Measurements from ENCODE around the gene TCEA3. TPM values are rescaled to one million over a fixed set of nuclear protein-coding genes. Genes with fewer than 3 reads are reported as not detected.
"Not testable (repeated sequence)": the region's sequence is repeated elsewhere in the genome, so short reads cannot be mapped to it uniquely, and the experiment has no call there.

The TCEA3 gene
- total RNA-seq, 2 experiments from 2014 or later, result 7.0 to 8.3 TPM

- H3K27ac Mint-ChIP-seq, result no peak overlapping the region
- TF ChIP-seq, protein P1, sequence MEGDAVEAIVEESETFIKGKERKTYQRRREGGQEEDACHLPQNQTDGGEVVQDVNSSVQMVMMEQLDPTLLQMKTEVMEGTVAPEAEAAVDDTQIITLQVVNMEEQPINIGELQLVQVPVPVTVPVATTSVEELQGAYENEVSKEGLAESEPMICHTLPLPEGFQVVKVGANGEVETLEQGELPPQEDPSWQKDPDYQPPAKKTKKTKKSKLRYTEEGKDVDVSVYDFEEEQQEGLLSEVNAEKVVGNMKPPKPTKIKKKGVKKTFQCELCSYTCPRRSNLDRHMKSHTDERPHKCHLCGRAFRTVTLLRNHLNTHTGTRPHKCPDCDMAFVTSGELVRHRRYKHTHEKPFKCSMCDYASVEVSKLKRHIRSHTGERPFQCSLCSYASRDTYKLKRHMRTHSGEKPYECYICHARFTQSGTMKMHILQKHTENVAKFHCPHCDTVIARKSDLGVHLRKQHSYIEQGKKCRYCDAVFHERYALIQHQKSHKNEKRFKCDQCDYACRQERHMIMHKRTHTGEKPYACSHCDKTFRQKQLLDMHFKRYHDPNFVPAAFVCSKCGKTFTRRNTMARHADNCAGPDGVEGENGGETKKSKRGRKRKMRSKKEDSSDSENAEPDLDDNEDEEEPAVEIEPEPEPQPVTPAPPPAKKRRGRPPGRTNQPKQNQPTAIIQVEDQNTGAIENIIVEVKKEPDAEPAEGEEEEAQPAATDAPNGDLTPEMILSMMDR (IDR thresholded peaks at IDR 0.05), result no peak
- ATAC-seq (no peak), DNase-seq (no peak)
- ChIA-PET POLR2A (no interaction called here), CTCF (no interaction called here)
- no peaks in the 10 kb centered on the region for H3K27me3 Mint-ChIP-seq
- H3K9me3 Mint-ChIP-seq, result no peaks in the 10 kb centered on the region
- H3K4me3 Mint-ChIP-seq, result no peak overlapping the region
- H3K36me3 Mint-ChIP-seq (ENCODE audit: low read depth), result peaks cover 2% of the 10 kb centered on the region
- no peaks in the 10 kb centered on the region for H3K4me1 Mint-ChIP-seq (ENCODE audit: low read depth)
- intact Hi-C loops (cut with micrococcal nuclease), result no loop called here
Measured at GRCh38 chr1:23383577-23384311, 40.8 kb downstream of the TCEA3 start.

GRCh38 chr1:23381233-23381885 lies 43.2 kb downstream of the TCEA3 start:
- H3K4me1 Mint-ChIP-seq (ENCODE audit: low read depth), result no peaks in the 10 kb centered on the region
- CTCF ChIA-PET, result interaction anchor here (2.0 kb wide), 1 partner anchor 23 kb away, joined by 8 read pairs; no protein-coding TSS in a partner anchor
- ATAC-seq, result no peak
- H3K36me3 Mint-ChIP-seq (ENCODE audit: low read depth), result peaks cover 2% of the 10 kb centered on the region
- POLR2A ChIA-PET, result interaction anchor here (0.7 to 1.5 kb wide), 3 partner anchors 13 to 117 kb away, joined by 3 to 4 read pairs (median 3); no protein-coding TSS in a partner anchor
- TF ChIP-seq, protein P1 (IDR thresholded peaks at IDR 0.05), result no peak
- intact Hi-C loops (cut with micrococcal nuclease), result no loop called here
- no peaks in the 10 kb centered on the region for H3K27me3 Mint-ChIP-seq
- DNase-seq, result no peak
- no peak overlapping the region for H3K27ac Mint-ChIP-seq
- H3K9me3 Mint-ChIP-seq, result no peaks in the 10 kb centered on the region
- H3K4me3 Mint-ChIP-seq, result no peak overlapping the region

- intact Hi-C loops (cut with micrococcal nuclease), result no loop called here
- ChIA-PET POLR2A (no interaction called here), CTCF (interaction anchor here (0.9 to 1.2 kb wide), 2 partner anchors 23 to 24 kb away, joined by 3 read pairs; no protein-coding TSS in a partner anchor)
- Mint-ChIP-seq H3K27me3 (no peaks in the 10 kb centered on the region), H3K9me3 (no peaks in the 10 kb centered on the region), H3K4me3 (no peak overlapping the region), H3K36me3 (ENCODE audit: low read depth) (peaks cover 2% of the 10 kb centered on the region), H3K27ac (no peak overlapping the region), H3K4me1 (ENCODE audit: low read depth) (no peaks in the 10 kb centered on the region)
- no peak for ATAC-seq
- TF ChIP-seq, protein P1 (IDR thresholded peaks at IDR 0.05), result no peak
- DNase-seq, result no peak
Measured at GRCh38 chr1:23380719-23381118, 43.8 kb downstream of the TCEA3 start.

DNA sequence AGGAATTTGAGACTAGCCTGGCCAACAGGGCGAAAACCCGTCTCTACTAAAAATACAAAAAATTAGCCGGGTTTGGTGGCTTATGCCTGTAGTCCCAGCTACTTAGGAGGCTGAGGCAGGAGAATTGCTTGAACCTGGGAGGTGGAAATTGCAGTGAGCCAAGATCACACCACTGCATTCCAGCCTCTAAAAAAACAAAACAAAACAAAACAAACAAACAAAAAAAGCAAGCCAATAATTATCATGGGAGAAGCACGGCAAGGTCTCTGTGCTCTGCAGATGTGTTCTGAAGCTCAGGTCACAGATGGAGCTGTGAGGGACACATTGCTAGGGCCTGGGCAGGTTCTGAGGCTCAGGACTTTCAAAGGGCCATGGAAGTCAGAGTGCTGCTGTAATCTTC lies 44.3 kb downstream of the TCEA3 start:
- H3K4me1 Mint-ChIP-seq (ENCODE audit: low read depth); POLR2A ChIA-PET; H3K27me3 Mint-ChIP-seq; H3K36me3 Mint-ChIP-seq (ENCODE audit: low read depth); DNase-seq; intact Hi-C loops (cut with micrococcal nuclease); H3K9me3 Mint-ChIP-seq; ATAC-seq; H3K27ac Mint-ChIP-seq; H3K4me3 Mint-ChIP-seq: not testable (repeated sequence)
- CTCF ChIA-PET, result interaction anchor here (0.9 to 1.2 kb wide), 2 partner anchors 23 to 24 kb away, joined by 3 read pairs; no protein-coding TSS in a partner anchor

GRCh38 chr1:23376890-23377811 lies 47.4 kb downstream of the TCEA3 start:
- H3K9me3 Mint-ChIP-seq, result no peaks in the 10 kb centered on the region
- TF ChIP-seq, protein P1 (IDR thresholded peaks at IDR 0.05), result no peak
- H3K4me1 Mint-ChIP-seq (ENCODE audit: low read depth), result no peaks in the 10 kb centered on the region
- POLR2A ChIA-PET, result no interaction called here
- intact Hi-C loops (cut with micrococcal nuclease), result no loop called here
- H3K36me3 Mint-ChIP-seq (ENCODE audit: low read depth), result peaks cover 1% of the 10 kb centered on the region
- no peak overlapping the region for H3K27ac Mint-ChIP-seq
- no peak overlapping the region for H3K4me3 Mint-ChIP-seq
- CTCF ChIA-PET, result interaction anchor here (2.2 kb wide), 1 partner anchor 26 kb away, joined by 8 read pairs; no protein-coding TSS in a partner anchor
- ATAC-seq (no peak), DNase-seq (no peak)
- no peaks in the 10 kb centered on the region for H3K27me3 Mint-ChIP-seq

GRCh38 chr1:23374079-23374735 lies 50.3 kb downstream of the TCEA3 start:
- intact Hi-C loops (cut with micrococcal nuclease); H3K27me3 Mint-ChIP-seq; DNase-seq; POLR2A ChIA-PET; H3K4me1 Mint-ChIP-seq (ENCODE audit: low read depth); H3K27ac Mint-ChIP-seq; ATAC-seq; H3K9me3 Mint-ChIP-seq; H3K4me3 Mint-ChIP-seq; H3K36me3 Mint-ChIP-seq (ENCODE audit: low read depth): not testable (repeated sequence)
- CTCF ChIA-PET, result interaction anchor here (1.1 kb wide), 1 partner anchor 30 kb away, joined by 4 read pairs; no protein-coding TSS in a partner anchor
